GM10266 (cell line): ENCODE results near the gene GCNT1.
"Not testable (repeated sequence)": the region's sequence is repeated elsewhere in the genome, so short reads cannot be mapped to it uniquely, and the experiment has no call there.

Experiments
- DNase-seq: peaks from one replicate; pipeline ENCODE4 v3.0.0; 2012; ENCODE audit errors: extremely low spot score
- TF ChIP-seq, protein P1 (sequence below): IDR thresholded peaks from 2 replicates; pipeline ENCODE4 v1.5.1; 2012; ENCODE audit warnings: mild to moderate bottlenecking, low read depth; ENCODE audit not compliant: control insufficient read depth, insufficient read depth; ENCODE audit errors: missing control alignments

The GCNT1 gene

DNA sequence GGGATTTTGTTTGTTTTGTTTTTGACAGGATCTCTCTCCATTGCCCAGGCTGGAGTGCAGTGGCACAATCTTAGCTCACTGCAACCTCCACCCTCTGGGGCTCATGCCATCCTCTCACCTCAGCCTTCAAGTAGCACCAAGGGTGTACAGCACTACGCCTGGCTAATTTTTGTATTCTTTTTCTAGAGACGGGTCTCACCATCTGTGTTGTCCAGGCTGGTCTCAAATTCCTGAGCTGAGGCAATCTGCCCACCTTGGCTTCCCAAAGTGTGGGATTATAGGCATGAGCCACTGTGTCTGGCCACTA, 7.3 kb downstream of the GCNT1 start:
- TF ChIP-seq, protein P1, sequence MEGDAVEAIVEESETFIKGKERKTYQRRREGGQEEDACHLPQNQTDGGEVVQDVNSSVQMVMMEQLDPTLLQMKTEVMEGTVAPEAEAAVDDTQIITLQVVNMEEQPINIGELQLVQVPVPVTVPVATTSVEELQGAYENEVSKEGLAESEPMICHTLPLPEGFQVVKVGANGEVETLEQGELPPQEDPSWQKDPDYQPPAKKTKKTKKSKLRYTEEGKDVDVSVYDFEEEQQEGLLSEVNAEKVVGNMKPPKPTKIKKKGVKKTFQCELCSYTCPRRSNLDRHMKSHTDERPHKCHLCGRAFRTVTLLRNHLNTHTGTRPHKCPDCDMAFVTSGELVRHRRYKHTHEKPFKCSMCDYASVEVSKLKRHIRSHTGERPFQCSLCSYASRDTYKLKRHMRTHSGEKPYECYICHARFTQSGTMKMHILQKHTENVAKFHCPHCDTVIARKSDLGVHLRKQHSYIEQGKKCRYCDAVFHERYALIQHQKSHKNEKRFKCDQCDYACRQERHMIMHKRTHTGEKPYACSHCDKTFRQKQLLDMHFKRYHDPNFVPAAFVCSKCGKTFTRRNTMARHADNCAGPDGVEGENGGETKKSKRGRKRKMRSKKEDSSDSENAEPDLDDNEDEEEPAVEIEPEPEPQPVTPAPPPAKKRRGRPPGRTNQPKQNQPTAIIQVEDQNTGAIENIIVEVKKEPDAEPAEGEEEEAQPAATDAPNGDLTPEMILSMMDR, result no peak
- DNase-seq, result no peak

DNA sequence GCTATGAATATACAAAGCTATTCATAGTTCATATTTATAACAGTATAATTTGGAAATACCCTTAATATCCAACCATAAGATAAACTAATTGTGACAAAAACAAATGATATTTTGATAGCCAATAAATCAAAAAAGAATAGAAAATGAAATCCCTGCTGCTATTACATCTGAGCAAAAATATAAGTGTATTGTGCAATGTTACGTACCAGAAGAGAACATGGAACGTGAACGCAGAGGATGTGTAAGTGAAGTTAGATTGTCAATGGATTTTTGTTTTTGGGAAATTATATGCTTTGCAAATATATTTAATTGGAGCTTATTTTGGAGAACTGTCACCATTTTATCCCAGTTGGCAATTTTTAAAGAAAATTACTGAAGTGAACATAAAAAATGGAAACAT, 15.4 kb downstream of the GCNT1 start:
- no peak for DNase-seq
- TF ChIP-seq, protein P1, result no peak

DNA sequence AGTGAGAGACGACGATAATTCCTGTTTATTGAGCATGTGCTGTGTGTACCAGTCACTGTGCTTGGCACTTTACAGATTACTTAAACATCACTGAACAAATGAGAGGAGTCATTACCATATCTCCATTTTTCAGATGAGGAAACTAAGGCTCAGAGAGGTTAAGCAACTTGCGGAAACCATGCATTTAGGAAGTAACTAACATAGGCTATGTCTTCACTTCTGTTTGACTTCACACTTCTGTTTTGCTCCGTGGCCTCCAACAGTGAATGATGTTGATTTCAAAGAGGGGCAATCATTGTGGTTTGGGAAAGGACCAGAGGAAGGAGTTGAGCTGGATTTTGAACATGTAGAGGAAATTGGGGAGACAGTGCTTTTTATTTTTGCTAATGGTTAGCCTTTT, 16.7 kb downstream of the GCNT1 start:
- TF ChIP-seq, protein P1, result no peak
- DNase-seq, result no peak

DNA sequence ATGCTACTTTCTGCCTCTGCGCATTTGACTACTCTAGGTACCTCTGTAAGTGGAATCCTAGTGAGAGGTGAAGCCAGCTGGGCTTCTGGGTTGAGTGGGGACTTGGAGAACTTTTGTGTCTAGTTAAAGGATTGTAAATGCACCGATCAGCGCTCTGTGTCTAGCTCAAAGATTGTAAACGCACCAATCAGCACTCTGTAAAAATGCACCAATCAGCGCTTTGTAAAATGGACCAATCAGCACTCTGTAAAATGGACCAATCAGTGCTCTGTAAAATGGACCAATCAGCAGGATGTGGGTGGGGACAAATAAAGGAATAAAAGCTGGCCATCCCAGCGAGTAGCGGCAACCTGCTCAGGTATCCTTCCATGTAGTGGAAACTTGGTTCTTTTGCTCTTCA, 18.8 kb downstream of the GCNT1 start:
- not testable (repeated sequence) for DNase-seq

DNA sequence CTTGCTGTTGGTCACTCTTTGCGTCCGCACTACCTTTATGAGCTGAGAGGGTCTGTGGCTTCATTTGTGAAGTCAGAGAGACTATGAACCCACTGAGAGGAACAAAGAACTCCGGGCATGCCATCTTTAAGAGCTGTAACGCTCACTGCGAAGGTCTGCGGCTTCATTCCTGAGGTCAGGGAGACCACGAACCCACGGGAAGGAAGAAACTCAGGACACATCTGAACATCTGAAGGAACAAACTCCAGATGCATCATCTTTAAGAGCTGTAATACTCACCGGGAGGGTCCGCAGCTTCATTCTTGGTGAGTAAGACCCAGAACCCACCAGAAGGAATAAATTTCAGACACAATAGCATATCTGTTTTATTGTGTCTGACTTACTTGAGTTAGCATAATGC, 19.2 kb downstream of the GCNT1 start:
- DNase-seq, result no peak
- TF ChIP-seq, protein P1, result no peak

DNA sequence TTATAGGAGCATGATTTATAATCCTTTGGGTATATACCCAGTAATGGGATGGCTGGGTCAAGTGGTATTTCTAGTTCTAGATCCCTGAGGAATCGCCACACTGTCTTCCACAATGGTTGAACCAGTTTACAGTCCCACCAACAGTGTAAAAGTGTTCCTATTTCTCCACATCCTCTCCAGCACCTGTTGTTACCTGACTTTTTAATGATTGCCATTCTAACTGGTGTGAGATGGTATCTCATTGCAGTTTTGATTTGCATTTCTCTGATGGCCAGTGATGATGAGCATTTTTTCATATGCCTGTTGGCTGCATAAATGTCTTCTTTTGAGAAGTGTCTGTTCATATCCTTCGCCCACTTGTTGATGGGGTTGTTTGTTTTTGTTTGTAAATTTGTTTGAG, 20.4 kb downstream of the GCNT1 start:
- DNase-seq, result not testable (repeated sequence)

DNA sequence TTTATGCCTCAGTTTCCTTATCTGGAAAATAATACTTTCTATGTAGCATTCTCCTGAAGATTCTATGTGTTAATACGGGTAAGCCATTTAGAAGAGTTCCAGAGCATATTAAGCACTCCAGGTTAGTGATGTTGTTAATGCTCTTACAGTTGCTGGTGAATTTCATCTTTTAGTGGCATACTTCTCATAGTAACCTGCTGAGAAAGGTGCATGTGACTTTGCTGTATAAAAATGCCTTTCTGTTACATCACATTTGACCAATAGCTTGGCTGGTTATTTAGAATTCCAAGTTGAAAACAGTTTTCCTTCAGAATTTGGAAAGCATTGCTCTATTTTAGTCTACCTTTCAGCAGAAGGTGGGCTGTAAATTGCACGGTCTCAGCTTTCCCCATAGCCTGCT, 27.2 kb downstream of the GCNT1 start:
- TF ChIP-seq, protein P1, result no peak
- no peak for DNase-seq

DNA sequence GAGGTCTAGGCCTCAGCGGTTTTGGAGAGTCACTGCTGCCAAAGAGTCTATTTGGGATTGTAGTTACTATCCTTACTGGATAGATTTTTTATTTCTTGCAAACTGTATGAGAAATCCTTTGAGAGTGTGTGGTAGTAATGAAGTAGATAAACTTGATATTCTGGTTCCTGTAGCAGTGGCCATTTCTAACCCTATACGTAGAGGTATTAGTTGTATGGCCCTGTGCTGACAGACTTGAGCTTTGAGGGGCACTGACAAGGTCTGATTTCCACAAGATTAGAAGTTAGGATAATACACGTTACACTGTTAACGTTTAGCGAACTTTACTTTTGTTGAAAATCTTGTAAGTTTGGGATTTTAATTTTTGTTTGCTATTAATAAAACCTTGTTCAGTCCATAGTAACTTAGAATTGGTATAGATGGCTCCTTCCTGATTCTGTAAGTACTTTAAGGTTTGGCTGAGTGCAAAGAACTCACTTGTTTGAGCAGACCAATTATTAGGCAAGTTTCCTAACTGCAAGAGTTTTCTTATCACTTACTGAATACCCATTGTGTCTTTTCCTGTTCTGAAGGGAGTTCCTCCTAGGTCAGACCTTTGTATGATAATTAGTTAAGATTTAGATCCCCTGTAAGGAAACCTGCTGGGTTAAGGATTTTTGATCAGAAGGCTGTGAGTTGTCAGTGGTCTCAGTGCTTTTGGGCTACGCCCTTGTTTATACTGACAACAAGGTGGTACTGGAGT, 31.4 kb downstream of the GCNT1 start:
- TF ChIP-seq, protein P1, result no peak

DNA sequence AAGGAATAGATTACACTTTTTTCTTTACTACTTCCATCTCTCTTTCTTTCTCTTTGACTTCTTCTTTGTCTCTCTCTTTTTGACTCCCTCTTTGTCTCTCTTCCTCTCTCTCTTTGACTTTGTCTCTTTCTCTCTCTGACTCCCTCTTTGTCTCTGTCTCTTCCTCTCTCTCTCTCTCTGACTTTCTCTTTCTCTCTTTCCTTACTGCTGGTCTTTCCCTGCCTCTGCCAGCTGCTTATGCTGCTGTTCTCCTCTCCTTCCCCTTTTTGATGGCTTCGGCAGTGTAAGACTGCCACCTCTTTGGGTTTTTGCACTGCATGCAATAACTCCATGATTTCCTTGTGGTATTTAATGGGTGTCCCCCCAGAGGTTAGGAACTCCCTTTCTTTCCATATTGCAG, 32.1 kb downstream of the GCNT1 start:
- DNase-seq, result not testable (repeated sequence)

More for the DNA sequence above, 31.4 kb downstream of the GCNT1 start:
- DNase-seq, result no peak

DNA sequence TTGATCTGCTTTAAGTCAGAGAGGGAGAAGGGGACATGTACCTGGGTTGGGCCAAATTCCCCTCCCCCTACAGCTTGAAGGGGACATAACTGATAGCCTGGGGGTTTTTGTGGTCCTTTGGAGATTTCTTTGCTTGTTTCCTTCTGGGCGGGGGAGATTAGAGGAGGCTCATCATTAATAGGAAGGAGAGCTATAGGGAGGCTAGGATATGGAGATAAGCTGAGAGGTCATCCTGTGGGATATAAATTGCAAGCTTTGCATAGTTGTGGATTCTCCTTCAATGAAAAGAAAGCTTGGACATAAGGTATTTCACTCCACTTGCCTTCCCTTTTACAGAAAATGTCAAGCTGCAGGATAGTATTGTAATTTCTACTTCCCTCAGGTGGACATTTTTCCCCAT, 34.5 kb downstream of the GCNT1 start:
- DNase-seq, result not testable (repeated sequence)
